GF-D8 (cell line): Measurements from ENCODE around the gene ANXA2.

Source experiments
- DNase-seq: peaks from one replicate; lab custom pipeline; 2025; lab: John Stamatoyannopoulos, UW

The ANXA2 gene

DNA sequence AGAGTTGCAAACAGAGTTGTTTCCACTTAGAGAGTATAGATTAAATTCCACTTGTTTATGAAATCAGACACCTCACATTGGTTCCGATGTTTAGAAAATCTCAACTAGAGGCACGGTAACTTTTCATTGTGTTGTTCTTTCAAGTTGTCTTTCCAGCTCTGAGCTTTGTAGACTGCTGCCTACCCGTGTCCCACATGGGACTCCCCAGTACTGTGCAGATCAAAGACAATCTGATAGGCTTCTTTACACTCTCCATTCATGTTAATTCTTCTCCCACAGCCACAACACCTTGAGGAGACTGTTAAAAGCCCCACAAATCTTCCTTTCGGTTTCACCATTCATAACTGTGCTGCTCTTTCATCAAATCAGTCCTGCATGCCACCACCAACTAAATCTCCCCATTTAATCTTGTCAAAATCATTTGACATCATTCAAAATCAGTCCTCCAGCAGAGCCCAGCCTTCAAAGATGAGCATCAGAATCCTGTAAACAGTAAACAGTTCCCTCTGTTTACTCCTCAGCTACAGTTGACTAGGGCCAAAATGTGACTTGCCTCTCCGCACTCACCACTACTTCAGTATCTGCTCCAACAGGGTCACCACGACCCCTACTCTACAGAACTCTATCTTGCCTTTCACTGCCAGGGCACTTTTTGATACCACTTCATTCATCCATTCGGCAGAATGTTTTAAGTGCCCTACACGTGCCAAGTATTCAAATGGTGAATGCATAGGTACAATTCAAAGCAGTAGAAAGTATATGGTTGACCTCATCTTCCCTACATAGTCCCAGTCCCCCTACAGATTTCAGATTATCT, 8.3 kb downstream of the ANXA2 start:
- no peak for DNase-seq

GRCh38 chr15:60387321-60387720, 10.5 kb downstream of the ANXA2 start:
- no peak for DNase-seq

DNA sequence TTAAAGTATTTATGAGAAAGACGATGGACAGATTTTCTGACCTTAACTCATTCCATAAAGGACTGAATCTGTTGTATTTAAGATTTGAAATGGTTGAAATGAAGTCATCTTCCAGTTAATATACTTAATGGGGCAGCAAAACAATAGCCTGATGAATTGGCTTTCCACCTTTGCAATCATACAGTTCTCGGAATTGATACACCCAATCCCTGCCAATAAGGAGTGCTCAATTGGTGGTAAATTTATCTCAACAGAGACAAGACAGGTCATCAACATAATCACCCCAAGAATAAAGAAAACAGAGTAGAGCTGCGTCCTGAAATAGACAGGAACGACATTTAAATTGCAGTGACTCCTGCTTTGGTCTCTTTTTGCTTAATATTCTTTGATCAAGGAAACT, 11.2 kb downstream of the ANXA2 start:
- no peak for DNase-seq

- DNase-seq = no peak
Measured at GRCh38 chr15:60385620-60386552, 11.9 kb downstream of the ANXA2 start.

- no peak for DNase-seq
Measured at GRCh38 chr15:60384526-60385126, 13.2 kb downstream of the ANXA2 start.

DNA sequence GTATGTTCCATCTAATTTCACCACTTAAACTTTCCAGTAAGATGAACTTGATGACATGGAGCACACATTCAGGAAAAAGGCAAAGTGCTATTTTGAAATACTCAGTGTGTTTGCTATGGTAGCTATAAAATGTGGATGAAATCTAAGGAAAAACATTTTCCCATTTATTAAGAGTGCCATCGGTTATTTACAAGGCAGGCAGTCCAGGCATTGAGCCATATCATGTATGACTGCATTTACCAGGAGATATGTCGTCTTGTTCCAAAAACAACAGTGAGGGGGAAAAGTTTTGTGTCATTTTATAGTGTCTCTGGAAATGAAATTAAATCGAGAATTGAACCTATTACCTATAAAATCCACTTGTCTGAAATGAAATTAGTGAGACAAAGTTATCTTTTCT, 13.7 kb downstream of the ANXA2 start:
- DNase-seq = no peak

GRCh38 chr15:60382773-60383674, 14.8 kb downstream of the ANXA2 start:
- DNase-seq = no peak

DNA sequence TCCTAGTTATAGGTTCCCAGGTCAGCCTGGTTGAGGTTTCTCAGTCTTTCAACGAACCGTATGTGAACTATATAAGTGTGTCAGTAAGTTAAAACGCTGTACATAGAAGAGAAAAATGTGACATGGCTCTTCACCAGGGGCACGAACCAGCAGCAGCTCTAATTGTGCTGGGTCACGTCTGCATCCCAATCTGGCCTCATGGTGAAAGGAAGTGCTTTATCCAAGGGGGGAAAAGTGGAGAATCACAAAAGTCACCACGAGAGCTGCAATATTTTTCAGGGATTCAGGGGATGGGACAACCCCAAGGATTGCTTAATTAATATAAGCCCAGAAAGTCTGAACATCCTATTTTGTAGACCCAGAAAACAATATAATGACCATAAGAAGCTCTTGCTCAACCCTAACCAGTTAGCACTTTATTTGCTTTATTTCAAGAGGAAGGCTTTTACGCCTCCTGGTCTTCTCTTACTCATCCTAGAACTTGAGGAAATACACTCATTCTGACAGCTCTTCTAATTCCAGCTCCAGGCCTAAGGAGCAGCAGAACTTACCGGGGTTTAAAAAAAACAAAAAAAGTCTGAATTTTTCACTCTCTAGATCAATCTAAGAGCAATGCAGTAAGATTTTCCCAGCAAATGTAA, 16.5 kb downstream of the ANXA2 start:
- DNase-seq = no peak

DNA sequence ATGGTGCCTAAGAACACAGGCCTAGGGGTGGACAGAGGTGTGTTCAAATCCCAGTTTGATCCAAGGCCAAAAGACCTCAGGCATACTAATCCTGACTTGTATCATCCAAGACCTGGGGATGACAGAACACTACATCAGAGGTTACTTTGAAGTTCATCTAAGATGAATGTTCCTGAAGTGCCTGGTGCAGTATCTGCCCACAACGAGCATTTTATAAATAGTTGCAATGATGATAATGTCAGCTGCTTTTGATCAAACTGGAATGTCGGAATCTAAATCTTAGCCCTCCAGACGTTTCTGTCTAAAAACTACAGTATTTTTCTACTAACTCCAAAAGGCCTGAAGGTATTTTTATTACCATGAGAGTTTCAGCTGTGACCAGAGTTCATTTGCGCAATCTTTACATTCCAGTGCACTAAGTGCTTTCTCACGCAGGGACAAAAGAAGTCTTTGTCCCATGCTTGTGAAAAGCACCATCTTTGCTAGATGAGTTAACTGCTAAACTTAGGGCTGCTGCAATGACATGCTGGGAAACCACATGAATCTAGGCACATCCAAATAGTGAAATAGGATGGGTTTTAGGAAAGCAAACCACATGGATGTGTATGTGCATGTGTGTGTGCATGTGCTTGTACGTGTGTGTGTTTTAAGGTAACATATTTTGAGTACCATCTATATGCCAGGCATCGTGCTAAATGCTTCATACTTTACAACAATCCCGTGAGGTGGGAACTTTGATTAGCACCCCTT, 18.1 kb downstream of the ANXA2 start:
- no peak for DNase-seq

- DNase-seq = no peak
Measured at GRCh38 chr15:60379185-60379524, 18.6 kb downstream of the ANXA2 start.

DNA sequence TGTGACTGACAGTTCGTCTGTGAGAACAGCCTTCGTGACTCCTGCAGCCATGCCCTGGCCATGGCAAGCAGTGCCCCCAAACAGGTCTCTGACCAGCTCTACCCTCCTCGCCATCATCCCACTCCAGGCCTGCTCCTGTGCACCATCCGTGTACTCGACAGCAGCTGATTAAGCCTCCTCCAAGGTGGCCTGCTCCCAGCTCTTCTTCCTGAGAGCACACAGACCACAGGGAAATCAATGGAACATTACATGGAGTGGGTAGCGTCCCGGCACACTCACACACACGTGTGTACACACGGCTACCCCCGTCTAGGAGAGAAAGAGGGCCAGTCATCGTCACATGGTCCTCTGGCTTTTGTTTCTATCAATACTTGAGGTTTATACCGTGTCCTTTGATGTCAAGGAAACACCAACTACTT, 21.1 kb downstream of the ANXA2 start:
- no peak for DNase-seq

GRCh38 chr15:60375306-60375705, 22.5 kb downstream of the ANXA2 start:
- no peak for DNase-seq

GRCh38 chr15:60374628-60375081, 23.1 kb downstream of the ANXA2 start:
- DNase-seq = no peak

DNA sequence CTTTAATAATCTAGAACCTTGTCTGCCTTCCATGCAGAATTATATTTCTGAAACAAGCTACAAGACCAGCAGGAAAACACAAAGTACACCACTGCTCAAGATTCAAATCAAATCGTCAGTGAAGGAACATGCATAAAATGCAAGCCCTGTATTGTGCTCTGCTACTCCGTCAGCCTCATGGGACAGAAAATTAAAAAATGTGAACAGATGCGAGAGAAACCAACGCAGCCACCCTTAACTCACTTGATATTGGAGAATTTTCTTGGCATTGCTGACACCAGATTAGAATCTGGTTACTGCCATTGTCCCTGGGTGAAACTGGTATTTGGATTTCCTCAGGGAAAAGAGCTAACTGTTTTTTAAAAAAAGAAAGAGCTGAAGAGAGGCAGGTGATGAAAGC, 23.6 kb downstream of the ANXA2 start:
- DNase-seq = no peak

DNA sequence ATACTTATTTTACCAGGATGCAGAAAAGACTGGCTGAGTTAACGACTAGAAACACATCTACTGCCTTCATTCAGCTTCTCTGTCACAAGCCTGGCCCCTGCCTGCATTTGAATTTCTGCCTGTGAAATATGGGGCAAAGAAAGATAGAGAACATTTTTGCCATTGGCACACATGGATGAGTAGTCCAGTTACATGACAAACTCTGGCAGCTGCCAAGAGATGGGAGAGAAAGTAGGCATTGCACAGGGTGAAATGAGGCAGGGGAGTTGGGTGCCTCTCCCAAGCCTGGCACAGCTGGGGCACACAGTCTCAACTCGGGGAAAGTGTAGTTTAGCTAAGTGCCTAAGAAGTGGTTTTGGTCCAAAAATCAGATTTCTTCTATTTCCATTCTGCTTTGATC, 24.0 kb downstream of the ANXA2 start:
- DNase-seq = no peak

DNA sequence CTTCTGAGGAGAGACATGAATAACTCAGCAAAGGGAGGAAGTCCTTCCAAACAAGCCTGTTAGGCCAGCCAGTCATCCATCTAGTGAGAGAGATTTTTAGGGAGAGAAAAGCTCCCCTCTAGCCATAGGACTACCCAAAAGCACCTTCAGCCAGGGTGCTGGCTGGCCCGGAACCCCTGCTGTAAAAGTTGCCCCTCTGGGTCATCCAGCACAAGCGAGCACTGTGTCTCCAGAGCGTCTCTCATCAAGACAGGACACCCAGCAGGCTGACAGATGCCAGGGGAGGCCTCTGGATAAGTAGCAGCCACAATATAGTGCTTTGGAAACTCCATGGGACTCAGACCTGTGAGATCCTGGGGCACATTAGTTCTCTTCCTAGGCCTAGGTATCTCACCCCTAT, 24.5 kb downstream of the ANXA2 start:
- DNase-seq = no peak

DNA sequence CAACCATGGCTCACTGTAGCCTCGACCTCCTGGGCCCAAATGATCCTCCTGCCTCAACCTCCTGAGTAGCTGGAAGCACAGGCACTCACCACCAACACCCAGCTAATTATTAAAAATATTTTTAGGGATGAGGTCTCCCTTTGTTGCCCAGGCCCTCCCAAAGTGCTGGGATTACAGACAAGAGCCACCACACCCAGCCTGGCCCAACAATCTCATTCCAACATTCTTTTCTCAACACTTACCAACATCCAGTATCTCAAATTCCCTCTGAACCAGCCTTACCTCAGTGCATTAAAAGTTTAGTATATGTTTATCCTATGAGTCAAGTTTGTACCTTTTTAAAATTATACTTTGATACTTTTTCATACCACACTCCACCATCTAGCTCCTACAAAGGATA, 25.0 kb downstream of the ANXA2 start:
- DNase-seq = no peak

DNA sequence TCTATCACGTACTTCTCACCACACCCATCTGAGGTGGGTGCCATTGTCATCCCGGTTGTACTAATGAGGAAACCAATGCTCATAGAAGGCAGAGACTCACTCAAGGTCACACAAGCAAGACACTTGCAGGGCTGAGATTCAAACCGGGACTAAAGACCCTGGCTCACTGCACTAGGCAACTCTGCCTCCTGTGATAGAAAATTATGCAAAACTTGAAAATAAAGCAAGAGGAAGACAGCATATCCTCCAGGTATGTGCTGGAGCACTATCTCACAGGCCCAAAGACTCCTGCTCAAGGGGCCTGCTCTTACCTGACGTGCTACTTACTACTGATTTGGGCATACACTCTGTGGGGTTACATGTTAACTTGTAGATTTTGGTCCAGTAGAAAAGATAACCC, 25.6 kb downstream of the ANXA2 start:
- no peak for DNase-seq

- DNase-seq = no peak
Measured at GRCh38 chr15:60371175-60372051, 26.4 kb downstream of the ANXA2 start.

DNA sequence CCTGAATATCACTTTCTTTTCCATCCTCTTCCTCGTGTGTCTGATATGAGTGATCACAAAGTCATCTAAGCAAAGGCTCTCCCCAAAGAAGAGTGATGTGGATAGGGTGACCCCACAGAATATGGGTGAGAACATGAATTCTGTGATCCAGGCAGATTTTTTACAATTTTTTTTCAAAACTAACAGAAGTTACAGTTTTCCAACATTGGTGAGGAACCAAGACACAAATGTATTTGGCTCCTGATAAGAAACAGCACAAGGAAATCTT, 27.0 kb downstream of the ANXA2 start:
- DNase-seq = no peak
